ENCODE data around the gene DIPK1A.

The DIPK1A gene

DNA sequence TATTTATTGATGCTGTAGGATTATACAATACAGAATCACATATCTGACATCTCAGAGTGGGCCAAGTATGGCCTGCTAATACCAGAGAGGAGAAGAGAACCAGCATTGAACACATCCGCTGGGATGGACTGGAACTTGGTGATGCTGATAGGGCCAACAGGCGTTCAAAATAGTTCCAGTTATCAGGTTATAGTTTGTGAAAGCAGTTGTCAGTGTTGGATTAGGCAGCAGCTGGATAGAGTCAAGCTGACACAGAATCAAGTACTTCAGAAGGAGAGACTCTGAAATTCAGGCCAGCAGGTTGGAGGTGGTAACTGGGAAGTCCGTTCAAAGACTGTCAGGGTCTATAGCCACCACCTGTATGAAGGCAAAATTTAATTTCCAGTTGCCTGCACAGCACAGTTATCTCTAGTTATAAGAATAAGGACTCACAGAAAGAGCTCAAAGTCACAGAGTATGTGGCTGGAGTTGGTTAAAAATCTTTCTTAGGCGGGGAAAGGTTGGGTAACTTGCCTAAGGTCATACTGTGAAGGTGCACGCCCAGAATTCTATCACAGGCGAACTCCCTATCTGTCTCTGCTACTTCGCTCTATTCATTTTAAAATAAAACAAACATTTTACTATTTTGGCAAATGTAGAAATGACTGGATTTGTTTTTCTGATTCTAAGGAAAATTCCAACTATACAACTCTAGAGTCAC lies 9.9 kb upstream of the DIPK1A start:
- Mint-ChIP-seq H3K36me3 (no peaks in the 10 kb centered on the region), H3K27ac (no peak overlapping the region), H3K9me3 (no peaks in the 10 kb centered on the region), H3K4me3 (no peak overlapping the region), H3K27me3 (no peaks in the 10 kb centered on the region), H3K4me1 (peaks cover 41% of the 10 kb centered on the region)
- no peak for ATAC-seq (ENCODE audit: low read depth)
- DNase-seq (ENCODE audit: low spot score in 2 of 2) = no peak

DNA sequence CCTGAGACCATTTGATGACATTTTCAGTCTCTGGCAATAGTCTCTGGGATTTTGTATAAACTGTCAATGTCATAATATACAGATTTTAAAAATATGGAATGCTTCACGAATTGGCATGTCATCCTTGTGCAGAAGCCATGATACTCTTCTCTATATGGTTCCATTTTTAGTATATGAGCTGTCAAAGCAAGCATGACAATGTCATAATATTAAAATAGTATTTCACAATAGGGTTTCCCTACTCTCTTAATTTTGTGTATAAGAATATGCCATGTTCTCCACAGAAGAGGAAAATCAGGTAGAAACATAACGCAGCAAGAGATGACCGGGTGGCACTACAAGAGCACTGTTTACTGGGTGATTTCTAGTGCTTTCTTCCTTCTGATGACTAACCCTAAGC lies 8.3 kb upstream of the DIPK1A start:
- Mint-ChIP-seq H3K4me1 (peaks cover 32% of the 10 kb centered on the region), H3K4me3 (no peak overlapping the region), H3K27ac (no peak overlapping the region), H3K36me3 (no peaks in the 10 kb centered on the region), H3K9me3 (no peaks in the 10 kb centered on the region), H3K27me3 (no peaks in the 10 kb centered on the region)
- ATAC-seq (ENCODE audit: low read depth) = no peak
- no peak for DNase-seq (ENCODE audit: low spot score in 2 of 2)

DNA sequence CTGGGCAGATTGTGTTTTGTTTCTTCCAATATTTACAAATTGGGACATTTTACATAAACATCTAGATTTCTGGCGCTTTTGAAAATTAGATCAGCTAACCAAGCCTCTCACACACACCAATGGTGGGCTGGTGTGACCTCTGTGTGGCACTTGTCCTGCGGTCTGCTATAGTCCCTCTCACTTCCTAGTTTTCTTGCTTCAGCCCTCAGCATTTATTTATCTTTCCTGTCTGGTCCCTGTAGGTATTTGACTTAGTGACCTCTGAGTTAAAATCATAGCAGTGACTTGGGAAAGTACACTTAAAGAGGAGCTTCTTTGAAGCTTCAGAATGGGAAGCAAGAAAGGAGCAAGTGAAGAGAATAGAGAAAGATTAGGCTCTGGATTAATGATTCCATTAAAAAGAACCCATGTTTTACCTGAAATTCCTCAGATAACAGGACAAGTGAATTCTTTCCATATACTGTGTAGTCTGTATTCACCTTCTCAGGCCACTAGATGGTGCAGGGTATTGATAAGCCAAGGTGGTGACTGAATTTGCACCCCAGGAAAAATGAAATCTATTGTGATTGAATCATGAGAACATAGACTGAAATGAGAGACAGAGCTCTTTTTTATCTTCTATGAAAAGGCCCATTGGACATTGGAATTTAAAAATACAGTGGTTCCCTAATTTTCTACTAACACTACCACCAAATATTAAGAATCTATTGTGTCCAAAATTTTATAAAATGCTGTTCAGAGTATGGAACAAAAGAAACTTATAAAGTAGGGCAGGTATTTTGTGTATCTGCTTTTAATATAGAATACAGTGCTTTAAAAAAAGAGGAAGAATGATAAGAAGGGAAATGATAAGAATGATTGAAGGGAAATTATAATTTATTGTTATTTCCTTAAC lies 7.1 kb upstream of the DIPK1A start:
- Mint-ChIP-seq H3K27ac (peak overlapping the region; percentile 22), H3K4me3 (no peak overlapping the region), H3K36me3 (no peaks in the 10 kb centered on the region), H3K27me3 (no peaks in the 10 kb centered on the region), H3K4me1 (peaks cover 27% of the 10 kb centered on the region), H3K9me3 (no peaks in the 10 kb centered on the region)
- DNase-seq (ENCODE audit: low spot score in 2 of 2) (no peak), ATAC-seq (ENCODE audit: low read depth) (peak; percentile 72)

DNA sequence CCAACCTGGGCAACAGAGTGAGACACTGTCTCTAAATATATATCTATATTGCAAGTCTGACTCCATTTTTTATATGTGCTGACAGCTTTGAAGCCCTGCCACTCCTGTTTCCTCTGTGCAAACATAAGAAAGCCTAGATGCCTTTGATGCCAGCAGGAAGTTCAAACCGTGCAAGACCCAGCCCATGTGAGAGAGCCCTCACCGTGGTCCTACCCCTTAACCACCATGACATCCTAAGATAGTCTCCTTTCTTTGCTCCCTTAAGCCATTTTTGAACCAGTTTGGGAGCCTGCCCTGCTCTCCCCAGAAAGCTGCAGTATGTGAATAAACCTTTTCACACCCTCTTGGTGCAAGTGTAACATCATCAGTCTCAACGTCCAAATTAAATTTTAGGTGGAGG lies 3.7 kb upstream of the DIPK1A start:
- H3K27ac Mint-ChIP-seq = no peak overlapping the region
- no peaks in the 10 kb centered on the region for H3K36me3 Mint-ChIP-seq
- peaks cover 12% of the 10 kb centered on the region for H3K4me1 Mint-ChIP-seq
- DNase-seq (ENCODE audit: low spot score in 2 of 2) = no peak
- H3K9me3 Mint-ChIP-seq = no peaks in the 10 kb centered on the region
- H3K27me3 Mint-ChIP-seq = no peaks in the 10 kb centered on the region
- no peak for ATAC-seq (ENCODE audit: low read depth)
- H3K4me3 Mint-ChIP-seq = no peak overlapping the region

DNA sequence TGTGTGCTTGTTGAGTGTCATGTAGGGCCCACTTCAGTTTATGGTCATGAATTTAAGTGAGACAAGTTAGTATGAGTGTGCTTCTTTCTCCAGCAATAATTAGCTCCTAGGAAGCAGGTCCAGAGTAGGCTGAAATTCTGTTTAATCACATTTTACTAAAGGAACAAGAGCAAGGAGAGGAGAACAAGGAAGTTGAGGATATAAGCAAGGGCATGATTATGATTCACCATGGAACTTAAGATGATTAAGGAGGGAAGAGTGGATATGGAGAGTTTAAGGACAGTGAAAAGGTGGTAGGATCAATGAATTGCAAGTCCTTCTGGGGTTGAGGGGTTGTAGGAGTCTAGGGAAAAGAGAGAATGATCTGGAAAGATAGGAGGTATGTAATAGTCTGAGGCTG lies 3.1 kb upstream of the DIPK1A start:
- Mint-ChIP-seq H3K4me3 (no peak overlapping the region), H3K27ac (no peak overlapping the region), H3K27me3 (no peaks in the 10 kb centered on the region), H3K4me1 (peaks cover 8% of the 10 kb centered on the region), H3K9me3 (no peaks in the 10 kb centered on the region), H3K36me3 (no peaks in the 10 kb centered on the region)
- ATAC-seq (ENCODE audit: low read depth) (no peak), DNase-seq (ENCODE audit: low spot score in 2 of 2) (no peak)

DNA sequence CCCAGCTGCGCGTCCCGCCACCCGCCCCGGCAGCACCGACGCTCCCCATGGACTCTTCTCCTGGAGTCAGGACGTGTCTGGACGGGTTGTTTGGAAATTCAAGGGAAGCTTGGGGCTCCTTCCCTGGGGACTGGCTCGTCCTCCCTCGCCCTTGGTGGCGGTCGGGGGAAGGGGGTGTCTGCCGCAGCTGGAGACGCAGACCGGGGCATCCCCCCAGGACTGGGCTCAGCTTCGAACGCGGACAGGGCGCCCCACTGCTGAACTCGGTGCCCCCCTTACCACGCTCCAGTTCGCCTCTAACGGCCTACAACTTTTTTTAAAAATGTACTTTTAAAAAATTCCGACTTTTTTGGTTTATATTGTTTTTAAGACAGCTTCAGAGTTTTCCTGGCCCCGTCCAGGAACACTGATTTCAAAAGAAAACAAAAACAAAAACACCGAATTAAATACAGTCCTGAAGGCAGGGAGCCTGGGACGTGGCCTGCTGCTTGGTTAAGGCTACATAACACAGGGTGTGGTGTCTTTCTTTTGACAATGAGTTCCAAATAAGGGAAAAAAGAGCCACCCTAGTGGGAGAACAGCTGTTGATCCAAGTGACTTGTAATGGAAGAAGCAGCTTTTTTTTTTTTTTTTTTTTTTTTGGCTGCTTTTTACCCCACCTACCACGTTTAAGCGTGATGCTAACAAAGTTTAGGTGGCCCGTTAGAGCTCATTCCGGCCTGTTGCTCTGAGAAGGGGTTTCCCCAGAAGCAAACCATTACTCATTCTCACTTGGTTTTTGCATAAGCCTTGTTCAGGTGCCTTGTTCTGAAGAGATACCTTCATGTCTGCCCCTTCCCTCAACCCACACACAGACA lies 862 bp upstream of the DIPK1A start:
- Mint-ChIP-seq H3K4me3 (no peak overlapping the region), H3K27me3 (no peaks in the 10 kb centered on the region), H3K36me3 (no peaks in the 10 kb centered on the region), H3K27ac (no peak overlapping the region), H3K9me3 (no peaks in the 10 kb centered on the region), H3K4me1 (peaks cover 13% of the 10 kb centered on the region)
- ATAC-seq (ENCODE audit: low read depth) (peak; percentile 67), DNase-seq (ENCODE audit: low spot score in 2 of 2) (peak; percentile 37 to 75)

DNA sequence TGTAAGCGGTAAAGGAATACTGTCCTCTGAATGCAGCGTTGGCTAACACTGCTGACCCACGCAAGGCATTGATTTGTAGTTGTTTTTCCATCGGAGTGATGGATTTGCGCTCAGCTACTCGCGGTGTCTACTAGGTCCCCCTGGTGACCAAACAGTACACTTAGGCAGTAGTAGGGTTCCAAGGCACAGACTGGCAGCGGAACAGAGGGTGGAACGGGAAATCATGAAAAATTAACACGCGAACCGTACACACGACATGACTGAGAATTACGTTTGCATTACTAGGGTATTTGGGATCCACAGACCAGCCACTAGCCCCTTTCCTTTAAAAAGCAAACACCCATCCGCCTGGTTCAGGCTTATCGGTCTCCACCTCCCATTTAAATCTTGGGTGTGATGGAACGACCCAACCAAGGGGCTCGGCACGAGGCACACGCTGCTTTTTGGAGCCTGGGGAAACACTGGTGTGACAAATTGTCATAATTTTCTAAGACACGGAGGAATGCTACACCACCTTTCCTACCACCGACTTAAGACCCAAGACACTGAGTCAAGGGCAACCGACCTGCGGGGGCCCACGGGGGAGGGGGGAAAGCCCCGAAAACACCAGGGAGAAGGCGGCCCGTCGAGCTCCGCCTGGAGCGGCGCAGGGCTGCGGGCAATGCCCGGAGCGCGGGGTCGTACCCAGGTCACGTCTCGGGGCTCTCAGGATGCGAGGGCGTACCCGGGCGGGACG lies 699 bp downstream of the DIPK1A start:
- ATAC-seq (ENCODE audit: low read depth) = peak; percentile 47
- peaks cover 2% of the 10 kb centered on the region for H3K36me3 Mint-ChIP-seq
- H3K9me3 Mint-ChIP-seq = no peaks in the 10 kb centered on the region
- no peaks in the 10 kb centered on the region for H3K27me3 Mint-ChIP-seq
- peak; percentile 52 to 65 for DNase-seq (ENCODE audit: low spot score in 2 of 2)
- H3K4me3 Mint-ChIP-seq = peak overlapping the region; percentile 96
- H3K4me1 Mint-ChIP-seq = peaks cover 26% of the 10 kb centered on the region
- H3K27ac Mint-ChIP-seq = no peak overlapping the region

DNA sequence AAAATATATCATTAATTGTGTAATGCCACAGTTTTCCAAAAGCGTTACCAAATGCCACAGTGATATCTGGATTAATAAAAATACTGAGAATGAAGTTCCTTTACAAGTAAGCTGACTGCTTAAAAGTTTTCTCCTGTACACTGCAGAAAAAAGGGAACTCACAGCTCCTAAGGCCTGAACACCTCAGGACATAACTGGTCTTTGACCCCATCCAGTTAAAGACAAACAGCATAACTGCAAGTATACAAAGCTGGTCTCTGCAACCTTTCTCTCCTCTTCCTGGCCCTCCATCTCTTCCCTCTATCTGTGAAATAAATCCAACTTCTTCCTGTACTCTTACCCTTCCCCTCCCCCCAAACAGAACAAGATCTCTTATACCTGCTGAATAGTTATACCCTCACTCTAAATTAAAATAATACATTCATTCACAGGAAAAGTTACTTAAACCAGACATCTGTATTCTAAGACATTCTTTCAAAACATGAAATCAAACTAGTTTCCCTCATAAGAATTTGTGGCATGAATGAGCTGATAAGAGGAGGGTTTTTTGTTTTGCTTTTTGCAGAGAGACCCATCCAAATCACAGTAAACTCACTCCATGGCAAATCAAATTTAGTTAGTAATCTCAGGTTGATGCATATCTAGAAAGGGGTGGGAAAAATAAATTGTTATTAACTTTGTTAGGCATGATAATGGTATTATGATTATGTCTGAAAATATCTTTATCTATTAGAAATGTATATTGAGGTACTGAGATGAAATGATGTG lies 2.9 kb downstream of the DIPK1A start:
- DNase-seq (ENCODE audit: low spot score in 2 of 2) (no peak), ATAC-seq (ENCODE audit: low read depth) (no peak)
- peaks cover 7% of the 10 kb centered on the region for H3K36me3 Mint-ChIP-seq
- H3K27ac Mint-ChIP-seq = peak overlapping the region; percentile 73
- no peaks in the 10 kb centered on the region for H3K9me3 Mint-ChIP-seq
- peak overlapping the region; percentile 38 for H3K4me3 Mint-ChIP-seq
- peaks cover 36% of the 10 kb centered on the region for H3K4me1 Mint-ChIP-seq
- no peaks in the 10 kb centered on the region for H3K27me3 Mint-ChIP-seq

DNA sequence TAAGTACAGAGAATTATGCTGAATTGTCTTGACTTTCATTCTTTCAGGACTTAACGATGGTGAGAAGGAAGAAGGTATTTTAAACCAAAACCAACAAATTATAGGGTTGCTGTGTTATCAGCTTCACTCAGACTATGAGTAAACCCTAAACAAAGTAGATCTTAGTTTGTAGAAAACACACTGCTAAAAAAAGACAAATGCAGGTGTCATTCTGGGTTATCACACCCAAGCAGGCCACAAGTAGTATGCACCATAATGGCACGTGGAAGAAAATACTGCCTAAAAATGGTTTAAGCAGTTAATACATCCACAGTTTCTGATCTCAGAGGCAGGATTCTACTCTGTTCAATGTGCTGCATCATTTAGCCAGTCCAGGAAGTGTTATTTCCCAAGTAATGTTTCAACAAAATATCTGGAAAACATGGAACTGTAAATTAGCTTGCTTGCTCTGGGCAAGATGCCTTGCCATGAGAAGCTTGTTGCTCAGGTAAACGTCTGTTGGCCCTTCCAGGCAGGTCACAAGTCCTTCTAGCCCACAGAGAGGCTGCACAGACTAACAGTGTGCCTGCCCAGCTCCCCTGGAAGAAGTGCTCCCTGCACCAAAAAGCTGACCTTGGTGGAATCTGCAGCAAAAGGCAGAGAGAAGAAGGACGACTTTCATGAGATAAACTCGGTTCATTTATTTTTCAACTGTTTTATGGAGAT lies 4.1 kb downstream of the DIPK1A start:
- DNase-seq (ENCODE audit: low spot score in 2 of 2) (no peak), ATAC-seq (ENCODE audit: low read depth) (no peak)
- Mint-ChIP-seq H3K36me3 (peaks cover 7% of the 10 kb centered on the region), H3K9me3 (no peaks in the 10 kb centered on the region), H3K27ac (peak overlapping the region; percentile 84), H3K4me1 (peaks cover 40% of the 10 kb centered on the region), H3K4me3 (peak overlapping the region; percentile 56), H3K27me3 (no peaks in the 10 kb centered on the region)

DNA sequence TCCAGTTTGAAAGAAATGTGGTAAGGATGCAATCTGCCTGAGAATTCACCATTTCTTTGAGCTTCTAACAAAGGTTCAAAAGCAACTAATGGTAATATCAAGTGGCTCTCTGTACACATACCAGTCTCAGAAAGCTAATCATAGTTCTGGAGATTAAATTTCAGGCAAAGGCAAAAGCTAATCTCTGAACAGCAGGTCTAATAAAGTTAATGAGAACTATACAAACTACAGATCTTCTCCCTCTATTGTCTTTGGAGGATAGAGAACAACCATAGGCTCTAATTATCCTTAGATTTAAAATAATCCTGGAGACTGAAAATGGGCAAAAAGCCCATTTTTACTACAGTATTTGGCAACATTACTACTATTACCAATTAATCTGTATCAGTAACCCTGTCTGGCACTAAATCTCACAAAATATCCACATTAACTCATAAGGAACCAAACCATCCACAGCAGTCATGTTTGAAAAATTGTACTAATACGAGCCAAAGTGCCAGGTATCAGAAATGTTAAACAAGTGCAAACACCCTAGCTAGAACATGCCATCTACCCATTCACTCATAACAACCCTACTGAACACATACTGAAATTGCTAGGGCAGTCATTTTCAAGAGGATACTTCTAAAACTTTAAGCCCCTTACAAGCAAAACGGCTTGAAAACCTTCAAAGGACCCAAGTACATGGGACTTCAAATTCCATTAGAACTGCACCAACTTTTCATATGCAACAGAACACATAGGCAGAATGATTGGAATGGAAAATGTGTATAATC lies 4.8 kb downstream of the DIPK1A start:
- H3K36me3 Mint-ChIP-seq = peaks cover 7% of the 10 kb centered on the region
- H3K27me3 Mint-ChIP-seq = no peaks in the 10 kb centered on the region
- H3K9me3 Mint-ChIP-seq = no peaks in the 10 kb centered on the region
- H3K4me1 Mint-ChIP-seq = peaks cover 44% of the 10 kb centered on the region
- peak overlapping the region; percentile 56 for H3K4me3 Mint-ChIP-seq
- DNase-seq (ENCODE audit: low spot score in 2 of 2) (no peak), ATAC-seq (ENCODE audit: low read depth) (no peak)
- peak overlapping the region; percentile 84 for H3K27ac Mint-ChIP-seq

DNA sequence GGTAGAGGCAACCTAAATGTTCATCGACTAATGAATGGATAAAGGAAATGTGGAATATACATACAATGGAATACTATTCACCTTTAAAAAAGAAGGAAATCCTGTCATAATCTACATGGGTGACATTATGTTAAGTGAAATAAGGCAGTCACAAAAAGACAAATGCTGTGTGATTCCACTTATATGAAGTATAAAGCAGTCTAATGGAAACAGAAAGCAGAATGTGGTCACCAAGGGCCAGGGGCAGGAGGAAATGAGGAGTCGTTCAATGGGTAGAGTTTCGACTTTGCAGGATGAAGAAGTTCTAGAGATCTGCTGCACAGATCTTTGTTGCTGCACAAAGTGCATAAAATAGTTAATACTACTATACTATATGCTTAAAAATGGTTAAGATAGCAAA lies 7.8 kb downstream of the DIPK1A start:
- peak overlapping the region; percentile 9 for H3K4me3 Mint-ChIP-seq
- peak overlapping the region; percentile 83 for H3K27ac Mint-ChIP-seq
- no peaks in the 10 kb centered on the region for H3K9me3 Mint-ChIP-seq
- peaks cover 7% of the 10 kb centered on the region for H3K36me3 Mint-ChIP-seq
- ATAC-seq (ENCODE audit: low read depth) = peak; percentile 81
- H3K27me3 Mint-ChIP-seq = no peaks in the 10 kb centered on the region
- peaks cover 42% of the 10 kb centered on the region for H3K4me1 Mint-ChIP-seq
- peak in 1 of 2 donors; percentile 52 for DNase-seq (ENCODE audit: low spot score in 2 of 2)

DNA sequence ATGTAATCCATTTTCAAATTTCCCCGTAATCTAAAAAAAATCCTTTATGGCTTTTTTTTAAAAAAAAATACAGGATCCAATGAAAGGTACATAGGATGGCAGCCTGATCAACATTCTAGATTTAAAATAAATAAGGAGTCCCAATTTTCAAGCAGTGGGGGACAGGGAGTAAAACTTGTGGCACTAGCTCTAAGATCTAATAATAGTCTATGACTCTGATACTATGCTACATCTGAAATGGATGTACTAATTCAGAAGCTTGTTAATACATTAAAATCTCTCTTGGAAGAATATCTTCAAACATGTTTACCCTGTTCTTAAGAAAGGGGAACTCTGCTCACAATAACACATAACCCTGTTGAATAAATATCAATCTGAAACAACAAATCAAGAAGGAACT lies 8.5 kb downstream of the DIPK1A start:
- no peak for DNase-seq (ENCODE audit: low spot score in 2 of 2)
- H3K4me1 Mint-ChIP-seq = peaks cover 41% of the 10 kb centered on the region
- H3K4me3 Mint-ChIP-seq = peak overlapping the region; percentile 65
- H3K27me3 Mint-ChIP-seq = no peaks in the 10 kb centered on the region
- no peak for ATAC-seq (ENCODE audit: low read depth)
- H3K36me3 Mint-ChIP-seq = peaks cover 10% of the 10 kb centered on the region
- peak overlapping the region; percentile 83 for H3K27ac Mint-ChIP-seq
- H3K9me3 Mint-ChIP-seq = no peaks in the 10 kb centered on the region

Data from memory B cell (primary cell).